SK-N-SH treated with all-trans-retinoic acid at 6 μM for 48 hours (cell line): Measurements from ENCODE around the gene PI16.

Source experiments
- ATAC-seq: fragments of 200-7000 bp; cut with Tn5 transposase; 3 replicates; pipeline ENCODE4 v1.9.1; 2020; ENCODE audit warnings: mild to moderate bottlenecking, moderate library complexity
- ARNTL ChIP-seq: fragments of 450-650 bp; formaldehyde crosslinking; IDR thresholded peaks from 2 replicates; pipeline ENCODE4 v1.5.0; 2020; ENCODE audit warnings: low read depth, mild to moderate bottlenecking, moderate library complexity, borderline replicate concordance
- BACH2 ChIP-seq: fragments of 250-450 bp; sonication (Bioruptor Pico); IDR thresholded peaks from 2 replicates; pipeline ENCODE4 v1.9.0; 2021; ENCODE audit warnings: mild to moderate bottlenecking, borderline replicate concordance
- CSRNP3 ChIP-seq: fragments of 250-450 bp; sonication (Bioruptor Pico); IDR thresholded peaks from 2 replicates; pipeline ENCODE4 v1.5.1; 2021; ENCODE audit warnings: mild to moderate bottlenecking, moderate library complexity
- ESRRG ChIP-seq: fragments of 250-450 bp; sonication (Bioruptor Pico); IDR thresholded peaks from 2 replicates; pipeline ENCODE4 v1.6.1; 2021; ENCODE audit warnings: mild to moderate bottlenecking
- GLIS3 ChIP-seq: fragments of 250-450 bp; sonication (Bioruptor Pico); IDR thresholded peaks from 2 replicates; pipeline ENCODE4 v1.5.0; 2020; ENCODE audit warnings: mild to moderate bottlenecking, moderate library complexity
- ISL1 ChIP-seq: fragments of 250-450 bp; sonication (Bioruptor Pico); IDR thresholded peaks from 2 replicates; pipeline ENCODE4 v2.1.2; 2022; ENCODE audit warnings: mild to moderate bottlenecking, moderate library complexity
- OSR1 ChIP-seq: fragments of 250-450 bp; sonication (Bioruptor Pico); IDR thresholded peaks from 2 replicates; pipeline ENCODE4 v1.8.0; 2022; ENCODE audit warnings: moderate library complexity, mild to moderate bottlenecking, inconsistent platforms
- PATZ1 ChIP-seq: fragments of 250-450 bp; sonication (Bioruptor Pico); IDR thresholded peaks from 2 replicates; pipeline ENCODE4 v1.8.0; 2020; ENCODE audit warnings: mild to moderate bottlenecking, moderate library complexity, borderline replicate concordance
- RARB ChIP-seq: fragments of 250-450 bp; sonication (Bioruptor Pico); IDR thresholded peaks from 2 replicates; pipeline ENCODE4 v1.8.0; 2021; ENCODE audit warnings: mild to moderate bottlenecking, moderate library complexity
- SNAI2 ChIP-seq: fragments of 250-450 bp; sonication (Bioruptor Pico); IDR thresholded peaks from 2 replicates; pipeline ENCODE4 v1.5.0; 2020; ENCODE audit warnings: mild to moderate bottlenecking, moderate library complexity
- TCF4 ChIP-seq: fragments of 250-450 bp; sonication (Bioruptor Pico); IDR thresholded peaks from 2 replicates; pipeline ENCODE4 v1.8.0; 2021; ENCODE audit warnings: mild to moderate bottlenecking, moderate library complexity, borderline replicate concordance
- TOX ChIP-seq: fragments of 250-450 bp; sonication (Bioruptor Pico); IDR thresholded peaks from 2 replicates; pipeline ENCODE4 v1.8.0; 2021; ENCODE audit warnings: mild to moderate bottlenecking, moderate library complexity, borderline replicate concordance
- ZC3H10 ChIP-seq: fragments of 250-450 bp; sonication (Bioruptor Pico); IDR thresholded peaks from 2 replicates; pipeline ENCODE4 v1.5.1; 2021; ENCODE audit warnings: mild to moderate bottlenecking, moderate library complexity
- ZFP3 ChIP-seq: fragments of 250-450 bp; sonication (Bioruptor Pico); IDR thresholded peaks from 2 replicates; pipeline ENCODE4 v1.5.0; 2020; ENCODE audit warnings: mild to moderate bottlenecking, moderate library complexity
- ZFP30 ChIP-seq: fragments of 450-650 bp; formaldehyde crosslinking; IDR thresholded peaks from 2 replicates; pipeline ENCODE4 v1.5.0; 2022; ENCODE audit warnings: mild to moderate bottlenecking, moderate library complexity
- ZNF565 ChIP-seq: fragments of 450-650 bp; formaldehyde crosslinking; conservative IDR thresholded peaks from 2 replicates; pipeline ENCODE4 v1.5.0; 2020; ENCODE audit warnings: low read depth, mild to moderate bottlenecking, moderate library complexity
- ZNF70 ChIP-seq: fragments of 450-650 bp; formaldehyde crosslinking; IDR thresholded peaks from 2 replicates; pipeline ENCODE4 v1.5.0; 2020; ENCODE audit warnings: mild to moderate bottlenecking, moderate library complexity
- ZNF8 ChIP-seq: fragments of 450-650 bp; formaldehyde crosslinking; IDR thresholded peaks from 2 replicates; pipeline ENCODE4 v1.5.0; 2020; ENCODE audit warnings: mild to moderate bottlenecking, moderate library complexity
- TF ChIP-seq, protein P1 (sequence below): fragments of 250-450 bp; sonication (Bioruptor Pico); IDR thresholded peaks from 2 replicates; pipeline ENCODE4 v1.5.0; 2020; ENCODE audit warnings: mild to moderate bottlenecking, moderate library complexity
- TF ChIP-seq, protein P2 (sequence below): fragments of 250-450 bp; sonication (Bioruptor Pico); IDR thresholded peaks from 2 replicates; pipeline ENCODE4 v1.5.1; 2020; ENCODE audit warnings: low read depth, mild to moderate bottlenecking, moderate library complexity
- TF ChIP-seq, protein P3 (sequence below): fragments of 250-450 bp; sonication (Bioruptor Pico); IDR thresholded peaks from 2 replicates; pipeline ENCODE4 v1.8.0; 2021; ENCODE audit warnings: low read depth, mild to moderate bottlenecking, moderate library complexity, borderline replicate concordance

Gene PI16

DNA sequence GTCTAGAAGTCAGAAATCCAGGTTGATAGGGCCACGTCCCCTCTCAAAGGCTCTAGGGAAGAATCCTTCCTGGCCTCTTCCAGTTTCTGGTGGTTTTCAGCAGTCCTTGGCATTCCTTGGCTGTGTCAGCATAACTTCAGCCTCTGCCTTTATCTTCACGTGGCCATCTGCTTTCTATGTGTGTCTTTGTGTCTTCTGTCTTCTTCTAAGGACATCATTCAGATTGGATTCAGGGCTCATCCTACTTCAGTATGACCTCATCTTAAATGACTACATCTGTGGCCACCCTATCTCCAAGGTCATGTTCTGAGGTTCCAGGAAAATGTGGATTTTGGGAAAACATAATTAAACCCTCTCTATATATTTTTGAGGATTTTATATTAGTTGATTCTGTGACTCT, 45.8 kb upstream of the PI16 start:
- no peak for ATAC-seq

GRCh38 chr6:36912030-36912454, 42.5 kb upstream of the PI16 start:
- peak; percentile 15 for ATAC-seq

More for the DNA sequence above, 45.8 kb upstream of the PI16 start:
- TF ChIP-seq, protein P1, sequence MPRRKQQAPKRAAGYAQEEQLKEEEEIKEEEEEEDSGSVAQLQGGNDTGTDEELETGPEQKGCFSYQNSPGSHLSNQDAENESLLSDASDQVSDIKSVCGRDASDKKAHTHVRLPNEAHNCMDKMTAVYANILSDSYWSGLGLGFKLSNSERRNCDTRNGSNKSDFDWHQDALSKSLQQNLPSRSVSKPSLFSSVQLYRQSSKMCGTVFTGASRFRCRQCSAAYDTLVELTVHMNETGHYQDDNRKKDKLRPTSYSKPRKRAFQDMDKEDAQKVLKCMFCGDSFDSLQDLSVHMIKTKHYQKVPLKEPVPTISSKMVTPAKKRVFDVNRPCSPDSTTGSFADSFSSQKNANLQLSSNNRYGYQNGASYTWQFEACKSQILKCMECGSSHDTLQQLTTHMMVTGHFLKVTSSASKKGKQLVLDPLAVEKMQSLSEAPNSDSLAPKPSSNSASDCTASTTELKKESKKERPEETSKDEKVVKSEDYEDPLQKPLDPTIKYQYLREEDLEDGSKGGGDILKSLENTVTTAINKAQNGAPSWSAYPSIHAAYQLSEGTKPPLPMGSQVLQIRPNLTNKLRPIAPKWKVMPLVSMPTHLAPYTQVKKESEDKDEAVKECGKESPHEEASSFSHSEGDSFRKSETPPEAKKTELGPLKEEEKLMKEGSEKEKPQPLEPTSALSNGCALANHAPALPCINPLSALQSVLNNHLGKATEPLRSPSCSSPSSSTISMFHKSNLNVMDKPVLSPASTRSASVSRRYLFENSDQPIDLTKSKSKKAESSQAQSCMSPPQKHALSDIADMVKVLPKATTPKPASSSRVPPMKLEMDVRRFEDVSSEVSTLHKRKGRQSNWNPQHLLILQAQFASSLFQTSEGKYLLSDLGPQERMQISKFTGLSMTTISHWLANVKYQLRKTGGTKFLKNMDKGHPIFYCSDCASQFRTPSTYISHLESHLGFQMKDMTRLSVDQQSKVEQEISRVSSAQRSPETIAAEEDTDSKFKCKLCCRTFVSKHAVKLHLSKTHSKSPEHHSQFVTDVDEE (CRISPR knock-in tag): no peak
- TF ChIP-seq RARB (no peak), OSR1 (no peak), TOX (CRISPR knock-in tag) (no peak), ZFP3 (no peak), SNAI2 (CRISPR knock-in tag) (no peak), GLIS3 (no peak), ARNTL (CRISPR knock-in tag) (no peak), ESRRG (CRISPR knock-in tag) (no peak), BACH2 (no peak)
- TF ChIP-seq, protein P2, sequence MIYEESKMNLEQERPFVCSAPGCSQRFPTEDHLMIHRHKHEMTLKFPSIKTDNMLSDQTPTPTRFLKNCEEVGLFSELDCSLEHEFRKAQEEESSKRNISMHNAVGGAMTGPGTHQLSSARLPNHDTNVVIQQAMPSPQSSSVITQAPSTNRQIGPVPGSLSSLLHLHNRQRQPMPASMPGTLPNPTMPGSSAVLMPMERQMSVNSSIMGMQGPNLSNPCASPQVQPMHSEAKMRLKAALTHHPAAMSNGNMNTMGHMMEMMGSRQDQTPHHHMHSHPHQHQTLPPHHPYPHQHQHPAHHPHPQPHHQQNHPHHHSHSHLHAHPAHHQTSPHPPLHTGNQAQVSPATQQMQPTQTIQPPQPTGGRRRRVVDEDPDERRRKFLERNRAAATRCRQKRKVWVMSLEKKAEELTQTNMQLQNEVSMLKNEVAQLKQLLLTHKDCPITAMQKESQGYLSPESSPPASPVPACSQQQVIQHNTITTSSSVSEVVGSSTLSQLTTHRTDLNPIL (CRISPR knock-in tag): no peak

DNA sequence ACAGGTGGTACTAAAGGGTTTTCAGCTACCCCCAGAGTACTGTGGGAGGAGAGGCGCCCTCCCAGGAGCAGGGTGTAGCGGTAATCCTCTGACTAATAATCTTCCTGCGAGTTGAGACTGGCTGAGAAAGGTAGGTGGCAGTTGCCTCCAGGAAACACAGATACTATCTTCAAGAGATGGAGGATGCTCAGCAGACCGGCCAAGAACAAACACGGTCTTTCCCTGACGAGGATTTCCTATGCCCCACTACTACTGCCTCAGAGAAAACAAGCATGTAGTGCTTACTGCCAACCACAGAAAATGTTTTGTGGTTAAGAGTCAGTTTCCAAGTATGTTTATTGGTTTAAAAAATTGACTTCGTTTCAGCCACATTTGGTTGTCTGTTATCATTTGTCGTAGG, 42.0 kb upstream of the PI16 start:
- TF ChIP-seq ZFP30 (CRISPR knock-in tag): no peak
- ATAC-seq: peak; percentile 96

More at GRCh38 chr6:36912030-36912454, 42.5 kb upstream of the PI16 start:
- no peak for TF ChIP-seq SNAI2 (CRISPR knock-in tag)
- TF ChIP-seq ISL1 (CRISPR knock-in tag): no peak
- no peak for TF ChIP-seq ZNF70 (CRISPR knock-in tag)
- TF ChIP-seq ARNTL (CRISPR knock-in tag): no peak
- TF ChIP-seq PATZ1 (CRISPR knock-in tag): no peak
- TF ChIP-seq, protein P2 (CRISPR knock-in tag): no peak

- ATAC-seq: peak; percentile 33
- TF ChIP-seq RARB (no peak), SNAI2 (CRISPR knock-in tag) (no peak), CSRNP3 (CRISPR knock-in tag) (no peak), OSR1 (no peak), ZNF8 (CRISPR knock-in tag) (no peak), TCF4 (CRISPR knock-in tag) (no peak), ZFP3 (no peak), ZNF565 (CRISPR knock-in tag) (no peak), ISL1 (CRISPR knock-in tag) (no peak), BACH2 (no peak), ARNTL (CRISPR knock-in tag) (no peak), GLIS3 (no peak), ZC3H10 (CRISPR knock-in tag) (no peak)
- TF ChIP-seq, protein P1 (CRISPR knock-in tag): no peak
- TF ChIP-seq, protein P3, sequence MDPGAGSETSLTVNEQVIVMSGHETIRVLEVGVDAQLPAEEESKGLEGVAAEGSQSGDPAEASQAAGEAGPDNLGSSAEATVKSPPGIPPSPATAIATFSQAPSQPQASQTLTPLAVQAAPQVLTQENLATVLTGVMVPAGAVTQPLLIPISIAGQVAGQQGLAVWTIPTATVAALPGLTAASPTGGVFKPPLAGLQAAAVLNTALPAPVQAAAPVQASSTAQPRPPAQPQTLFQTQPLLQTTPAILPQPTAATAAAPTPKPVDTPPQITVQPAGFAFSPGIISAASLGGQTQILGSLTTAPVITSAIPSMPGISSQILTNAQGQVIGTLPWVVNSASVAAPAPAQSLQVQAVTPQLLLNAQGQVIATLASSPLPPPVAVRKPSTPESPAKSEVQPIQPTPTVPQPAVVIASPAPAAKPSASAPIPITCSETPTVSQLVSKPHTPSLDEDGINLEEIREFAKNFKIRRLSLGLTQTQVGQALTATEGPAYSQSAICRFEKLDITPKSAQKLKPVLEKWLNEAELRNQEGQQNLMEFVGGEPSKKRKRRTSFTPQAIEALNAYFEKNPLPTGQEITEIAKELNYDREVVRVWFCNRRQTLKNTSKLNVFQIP: no peak
- TF ChIP-seq, protein P2 (CRISPR knock-in tag): no peak
These were observed 41.5 kb upstream of the PI16 start for GRCh38 chr6:36913082-36913481.
